NT2/D1 (cell line): ENCODE results near the gene TIAM1.

Experiments
- SUZ12 ChIP-seq: IDR thresholded peaks from 2 replicates; pipeline ENCODE4 v1.6.1; 2011; ENCODE audit not compliant: insufficient read length, insufficient read depth; ENCODE audit errors: extremely low read depth
- YY1 ChIP-seq: IDR thresholded peaks from 2 replicates; pipeline ENCODE4 v1.6.1; 2011; ENCODE audit not compliant: insufficient read length, insufficient read depth
- ZNF274 ChIP-seq: IDR thresholded peaks from 2 replicates; pipeline ENCODE4 v1.6.1; 2011; ENCODE audit warnings: mild to moderate bottlenecking, low read depth, low read length

GRCh38 chr21:31258073-31258472 lies 86.0 kb downstream of the TIAM1 start:
- no peak for TF ChIP-seq SUZ12
- TF ChIP-seq ZNF274, result no peak
- no peak for TF ChIP-seq YY1
